Measurements from ENCODE around the gene TOP1.

- TF ChIP-seq CTCF (IDR thresholded peaks at IDR 0.05; ENCODE audit: low read depth, low read length, poor library complexity, severe bottlenecking) (no peak), EZH2phosphoT487 (IDR thresholded peaks at IDR 0.05; ENCODE audit: borderline replicate concordance, low read length) (no peak)
Observed at GRCh38 chr20:41018153-41018552, 10.5 kb upstream of the TOP1 start.
